Measurements from ENCODE around the gene PDE5A. TPM values are rescaled to one million over a fixed set of nuclear protein-coding genes. Genes with fewer than 3 reads are reported as not detected.
A peak's percentile ranks its signal among the peaks of the same experiment; 100 is the strongest.

Gene PDE5A
- total and polyA plus RNA-seq, 2 experiments from 2014 or later: 9.7 to 35.8 TPM

DNA sequence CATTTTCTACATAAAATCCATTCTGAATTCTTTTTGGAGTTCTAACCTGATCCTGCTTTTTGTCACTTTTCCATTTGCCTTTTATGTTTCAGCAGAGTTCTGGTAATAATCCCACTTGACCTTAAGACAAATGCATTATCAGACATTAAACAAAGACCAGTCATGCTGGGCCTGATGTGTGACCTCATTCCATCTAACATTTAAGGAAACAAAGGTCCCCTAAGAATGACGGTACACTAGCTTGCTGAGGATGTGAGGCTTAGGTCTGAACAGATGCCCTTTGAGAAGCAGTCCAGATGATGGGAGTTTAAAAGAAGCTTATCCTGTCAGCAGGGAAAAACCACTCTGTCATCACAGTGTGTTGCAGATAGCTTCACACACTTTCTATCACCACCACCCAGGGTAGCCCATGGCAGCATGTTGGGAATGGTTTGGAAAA lies 38.1 kb upstream of the PDE5A start:
- Histone ChIP-seq H3K36me3 (replicated peaks; ENCODE audit: insufficient read depth, low read depth) (no peaks in the 10 kb centered on the region), H4K20me1 (ENCODE audit: insufficient read depth, poor library complexity, severe bottlenecking) (no peaks in the 10 kb centered on the region), H3K9me2 (replicated peaks; ENCODE audit: insufficient read depth) (no peaks in the 10 kb centered on the region), H3K4me3 (no peak overlapping the region), H3K79me2 (no peaks in the 10 kb centered on the region), H3K27me3 (no peaks in the 10 kb centered on the region), H2AFZ (no peak overlapping the region), H3K9me3 (ENCODE audit: low read depth) (no peaks in the 10 kb centered on the region), H3K4me2 (no peak overlapping the region), H3K27ac (no peak overlapping the region), H3K4me1 (ENCODE audit: insufficient read depth) (no peaks in the 10 kb centered on the region)
- DNase-seq (ENCODE audit: low spot score): no peak
- 5% methylated on average over 1 of the region's 1 CpG for WGBS (ENCODE audit: low lambda C conversion rate, missing lambda C conversion rate)
- TF ChIP-seq EZH2 (IDR thresholded peaks at IDR 0.05; ENCODE audit: borderline replicate concordance): no peak
- peak; percentile 73 for TF ChIP-seq EZH2phosphoT487 (IDR thresholded peaks at IDR 0.05; ENCODE audit: low read depth, severe bottlenecking, unreplicated experiment)
- TF ChIP-seq, protein P1, sequence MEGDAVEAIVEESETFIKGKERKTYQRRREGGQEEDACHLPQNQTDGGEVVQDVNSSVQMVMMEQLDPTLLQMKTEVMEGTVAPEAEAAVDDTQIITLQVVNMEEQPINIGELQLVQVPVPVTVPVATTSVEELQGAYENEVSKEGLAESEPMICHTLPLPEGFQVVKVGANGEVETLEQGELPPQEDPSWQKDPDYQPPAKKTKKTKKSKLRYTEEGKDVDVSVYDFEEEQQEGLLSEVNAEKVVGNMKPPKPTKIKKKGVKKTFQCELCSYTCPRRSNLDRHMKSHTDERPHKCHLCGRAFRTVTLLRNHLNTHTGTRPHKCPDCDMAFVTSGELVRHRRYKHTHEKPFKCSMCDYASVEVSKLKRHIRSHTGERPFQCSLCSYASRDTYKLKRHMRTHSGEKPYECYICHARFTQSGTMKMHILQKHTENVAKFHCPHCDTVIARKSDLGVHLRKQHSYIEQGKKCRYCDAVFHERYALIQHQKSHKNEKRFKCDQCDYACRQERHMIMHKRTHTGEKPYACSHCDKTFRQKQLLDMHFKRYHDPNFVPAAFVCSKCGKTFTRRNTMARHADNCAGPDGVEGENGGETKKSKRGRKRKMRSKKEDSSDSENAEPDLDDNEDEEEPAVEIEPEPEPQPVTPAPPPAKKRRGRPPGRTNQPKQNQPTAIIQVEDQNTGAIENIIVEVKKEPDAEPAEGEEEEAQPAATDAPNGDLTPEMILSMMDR (IDR thresholded peaks at IDR 0.05; ENCODE audit: poor library complexity): no peak

DNA sequence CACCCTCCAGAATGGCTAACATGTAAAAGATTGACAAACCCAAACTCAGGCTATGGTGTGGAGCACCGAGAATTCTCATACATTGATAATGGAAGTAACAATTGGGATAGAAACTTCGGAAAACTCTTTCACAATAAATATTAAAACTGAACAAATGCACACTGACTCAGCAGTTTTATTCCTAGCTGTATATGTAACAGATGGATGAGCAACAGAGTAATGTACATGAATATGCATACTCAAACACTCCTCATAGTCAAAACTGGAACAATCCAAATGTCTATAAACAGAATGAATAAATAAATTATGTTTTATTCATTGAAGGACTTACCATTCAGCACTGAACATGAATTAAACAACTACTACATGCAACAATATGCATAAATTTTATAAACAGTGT lies 37.1 kb upstream of the PDE5A start:
- Histone ChIP-seq H3K36me3 (replicated peaks; ENCODE audit: insufficient read depth, low read depth) (no peaks in the 10 kb centered on the region), H3K27me3 (no peaks in the 10 kb centered on the region), H3K4me2 (no peak overlapping the region), H4K20me1 (ENCODE audit: insufficient read depth, poor library complexity, severe bottlenecking) (no peaks in the 10 kb centered on the region), H3K9me3 (ENCODE audit: low read depth) (no peaks in the 10 kb centered on the region), H3K4me1 (ENCODE audit: insufficient read depth) (no peaks in the 10 kb centered on the region), H3K9me2 (replicated peaks; ENCODE audit: insufficient read depth) (no peaks in the 10 kb centered on the region), H3K27ac (no peak overlapping the region), H2AFZ (no peak overlapping the region), H3K79me2 (no peaks in the 10 kb centered on the region), H3K4me3 (no peak overlapping the region)
- no peak for DNase-seq (ENCODE audit: low spot score)
- 93% methylated on average over 2 of the region's 2 CpGs for WGBS (ENCODE audit: low lambda C conversion rate, missing lambda C conversion rate)
- TF ChIP-seq EZH2 (IDR thresholded peaks at IDR 0.05; ENCODE audit: borderline replicate concordance) (no peak), EZH2phosphoT487 (IDR thresholded peaks at IDR 0.05; ENCODE audit: low read depth, severe bottlenecking, unreplicated experiment) (no peak)
- TF ChIP-seq, protein P1 (IDR thresholded peaks at IDR 0.05; ENCODE audit: poor library complexity): no peak

DNA sequence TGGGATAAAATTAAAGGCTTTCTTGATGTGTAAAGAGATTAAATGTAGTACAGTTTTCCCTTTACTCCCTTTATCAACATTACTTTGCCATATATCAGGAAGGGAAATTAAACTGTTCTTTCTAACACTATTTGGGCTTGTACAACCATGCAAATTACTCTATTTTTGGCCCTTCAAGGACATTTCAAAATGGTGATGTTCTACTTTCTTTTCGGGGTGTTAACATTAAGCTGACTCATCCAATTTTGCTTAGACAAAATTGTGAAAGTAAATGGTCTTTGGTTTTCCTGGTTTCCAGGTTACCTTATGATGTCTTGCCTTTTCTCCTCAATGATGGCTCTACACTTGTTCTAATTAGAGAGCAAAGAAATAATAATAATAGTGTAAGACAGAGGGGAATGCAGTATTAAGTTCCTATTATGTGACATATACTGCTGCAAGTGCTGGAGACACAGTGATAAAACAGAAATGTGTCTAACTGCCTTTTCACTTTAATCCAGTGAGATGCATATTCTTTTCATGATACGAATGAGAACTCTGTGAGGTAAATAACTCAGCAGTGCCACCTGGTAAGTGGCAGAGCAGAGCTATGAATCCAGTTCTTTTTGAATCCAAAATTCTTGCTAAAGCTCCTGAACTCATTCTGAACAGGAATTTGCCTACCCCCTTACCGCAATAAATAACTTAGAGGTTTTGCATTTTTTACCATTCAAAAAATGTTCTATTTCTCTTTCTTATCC lies 35.7 kb upstream of the PDE5A start:
- peak overlapping the region; percentile 60 for H3K4me2 ChIP-seq
- no peaks in the 10 kb centered on the region for H3K9me2 ChIP-seq (replicated peaks; ENCODE audit: insufficient read depth)
- H3K27ac ChIP-seq: peak overlapping the region; percentile 4
- H3K27me3 ChIP-seq: no peaks in the 10 kb centered on the region
- WGBS (ENCODE audit: low lambda C conversion rate, missing lambda C conversion rate): 83% methylated on average over 3 of the region's 3 CpGs
- peaks cover 4% of the 10 kb centered on the region for H3K4me1 ChIP-seq (ENCODE audit: insufficient read depth)
- no peak overlapping the region for H3K4me3 ChIP-seq
- H3K36me3 ChIP-seq (replicated peaks; ENCODE audit: insufficient read depth, low read depth): no peaks in the 10 kb centered on the region
- H4K20me1 ChIP-seq (ENCODE audit: insufficient read depth, poor library complexity, severe bottlenecking): no peaks in the 10 kb centered on the region
- H3K9me3 ChIP-seq (ENCODE audit: low read depth): no peaks in the 10 kb centered on the region
- H2AFZ ChIP-seq: no peak overlapping the region
- H3K79me2 ChIP-seq: no peaks in the 10 kb centered on the region
- no peak for TF ChIP-seq EZH2 (IDR thresholded peaks at IDR 0.05; ENCODE audit: borderline replicate concordance)
- TF ChIP-seq EZH2phosphoT487 (IDR thresholded peaks at IDR 0.05; ENCODE audit: low read depth, severe bottlenecking, unreplicated experiment): no peak
- TF ChIP-seq, protein P1 (IDR thresholded peaks at IDR 0.05; ENCODE audit: poor library complexity): no peak
- no peak for DNase-seq (ENCODE audit: low spot score)
